GF-D8 (cell line): Measurements from ENCODE around the gene ERVH48-1.
"Not testable (repeated sequence)": the region's sequence is repeated elsewhere in the genome, so short reads cannot be mapped to it uniquely, and the experiment has no call there.

Experiments used
- DNase-seq: peaks from one replicate; lab custom pipeline; 2025; lab: John Stamatoyannopoulos, UW

ERVH48-1 gene

GRCh38 chr21:42925114-42925926 is at the start of gene ERVH48-1:
Gene ERVH48-1, minus strand, starts transcription at chr21:42925630. Its CDS starts 6,624 bp downstream, at chr21:42919006.
- DNase-seq: no peak

- peak; percentile 98 for DNase-seq
Measured at GRCh38 chr21:42973991-42974831, 48.8 kb upstream of the ERVH48-1 start, which contains the start of gene PKNOX1. Gene PKNOX1, plus strand, starts transcription at chr21:42974562. Its CDS starts 29,820 bp downstream, at chr21:43004382.

GRCh38 chr21:42973309-42973990 is 48.0 kb upstream of the ERVH48-1 start:
- DNase-seq: no peak

- DNase-seq: no peak
Measured at GRCh38 chr21:42971897-42972275, 46.5 kb upstream of the ERVH48-1 start.

- no peak for DNase-seq
Measured at GRCh38 chr21:42970946-42971653, 45.7 kb upstream of the ERVH48-1 start.

- DNase-seq: no peak
Measured at GRCh38 chr21:42969193-42969600, 43.8 kb upstream of the ERVH48-1 start.

- not testable (repeated sequence) for DNase-seq
Measured at GRCh38 chr21:42967616-42968015, 42.2 kb upstream of the ERVH48-1 start.

GRCh38 chr21:42965211-42965560 is 39.8 kb upstream of the ERVH48-1 start:
- DNase-seq: no peak

GRCh38 chr21:42964546-42965210 is 39.2 kb upstream of the ERVH48-1 start:
- DNase-seq: no peak

- no peak for DNase-seq
Measured at GRCh38 chr21:42964086-42964485, 38.7 kb upstream of the ERVH48-1 start.

- no peak for DNase-seq
Measured at GRCh38 chr21:42962380-42963007, 37.1 kb upstream of the ERVH48-1 start.

GRCh38 chr21:42959728-42960127 is 34.3 kb upstream of the ERVH48-1 start:
- no peak for DNase-seq

- DNase-seq: not testable (repeated sequence)
Measured at GRCh38 chr21:42958122-42958521, 32.7 kb upstream of the ERVH48-1 start.

GRCh38 chr21:42956824-42957630 is 31.6 kb upstream of the ERVH48-1 start:
- no peak for DNase-seq

- not testable (repeated sequence) for DNase-seq
Measured at GRCh38 chr21:42951193-42951592, 25.8 kb upstream of the ERVH48-1 start.

- not testable (repeated sequence) for DNase-seq
Measured at GRCh38 chr21:42949094-42949755, 23.8 kb upstream of the ERVH48-1 start.

GRCh38 chr21:42942244-42942643 is 16.8 kb upstream of the ERVH48-1 start:
- no peak for DNase-seq

GRCh38 chr21:42941696-42942085 is 16.3 kb upstream of the ERVH48-1 start:
- no peak for DNase-seq
